ENCODE data around the gene MICA.
"Not testable (repeated sequence)": the region's sequence is repeated elsewhere in the genome, so short reads cannot be mapped to it uniquely, and the experiment has no call there.

MICA gene

DNA sequence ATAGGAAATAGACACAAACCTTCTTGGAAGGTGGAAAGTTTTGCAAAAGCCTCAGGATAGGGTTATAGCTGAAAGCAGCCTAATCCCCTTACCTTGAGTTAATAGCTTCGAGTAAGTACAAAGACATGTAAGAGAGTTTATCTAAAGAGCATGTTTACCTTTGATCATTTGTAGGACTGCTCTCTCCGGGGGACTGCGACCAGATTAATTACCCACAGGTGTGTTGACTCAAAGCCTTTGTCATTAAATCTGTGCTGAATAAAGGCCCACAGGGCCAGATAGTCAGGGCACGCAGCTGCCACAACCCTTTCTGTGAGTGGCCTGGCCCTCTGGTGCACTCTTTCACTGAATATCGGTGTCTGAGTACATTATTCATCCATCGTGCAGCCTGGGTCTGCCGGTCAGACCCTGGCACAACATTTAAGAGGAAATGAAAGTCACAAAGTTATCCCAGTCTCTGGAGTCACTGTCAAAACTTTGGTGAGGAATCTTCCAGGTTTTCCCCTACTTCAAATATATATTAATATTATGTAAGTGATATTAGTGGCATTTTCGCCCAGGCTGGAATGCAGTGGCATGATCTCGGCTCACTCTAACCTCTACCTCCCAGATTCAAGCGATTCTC, 5.4 kb upstream of the MICA start:
- no peak for DNase-seq
- CTCF ChIA-PET: interaction anchor here (0.7 to 11.2 kb wide), 9 partner anchors 9 to 200 kb away, joined by 3 to 77 read pairs (median 3); no protein-coding TSS in a partner anchor

DNA sequence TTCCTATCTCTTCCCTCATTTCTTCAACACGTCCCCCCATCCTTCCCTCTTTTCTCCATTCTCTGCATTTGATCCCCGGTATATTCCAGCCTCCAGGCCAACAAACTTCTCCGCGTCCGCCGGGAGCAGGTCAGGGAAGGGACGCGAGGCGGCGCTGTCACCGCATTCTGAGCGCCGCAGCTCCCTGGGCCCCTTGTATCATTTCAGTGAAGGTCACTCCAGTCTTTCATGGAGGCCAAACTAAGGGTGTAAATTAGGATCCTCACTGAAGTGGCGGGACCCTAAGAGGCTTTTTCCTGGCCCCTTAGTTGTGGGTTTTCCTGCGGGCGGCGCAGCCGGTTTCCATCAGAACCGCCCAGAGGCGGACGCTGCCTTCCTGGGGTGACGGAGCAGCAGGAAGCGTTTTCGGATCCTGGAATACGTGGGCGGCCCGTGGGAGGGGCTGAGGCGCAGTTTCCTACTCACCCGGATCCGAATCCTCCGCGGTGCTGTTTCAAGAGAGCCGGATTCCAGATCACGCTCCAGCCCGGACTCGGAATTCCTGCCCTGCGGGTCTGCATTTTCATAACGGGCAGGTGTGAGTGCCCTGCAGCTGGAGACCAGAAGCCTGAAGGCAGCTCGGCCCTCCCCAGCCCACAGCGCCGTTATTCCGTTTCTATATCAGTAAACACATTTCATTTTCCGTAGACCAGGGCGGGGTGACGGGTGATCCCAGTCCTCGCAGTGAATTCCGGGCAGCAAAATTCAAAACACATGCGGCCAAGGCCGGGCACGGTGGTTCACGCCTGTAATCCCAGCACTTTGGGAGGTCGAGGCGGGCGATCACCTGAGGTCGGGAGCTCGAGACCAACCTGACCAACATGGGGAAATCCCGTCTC, 3.6 kb upstream of the MICA start:
- ChIA-PET CTCF (interaction anchor here (1.0 to 11.2 kb wide), 9 partner anchors 13 to 284 kb away, joined by 3 to 77 read pairs (median 4); no protein-coding TSS in a partner anchor), POLR2A (interaction anchor here (0.9 to 1.0 kb wide), 2 partner anchors 13 to 42 kb away, joined by 3 to 5 read pairs; no protein-coding TSS in a partner anchor)
- peaks cover 0 to 6% (median 0%) of the 10 kb centered on the region in 4 experiments for H3K36me3 ChIP-seq (ENCODE audit: control insufficient read depth in 4 of 4, insufficient read depth in 4 of 4, low read length in 3 of 4)
- under 1% methylated on average over 48 of the region's 57 CpGs for WGBS (ENCODE audit: insufficient coverage)
- peak; percentile 78 to 84 (median 78) for DNase-seq
- no peaks in the 10 kb centered on the region for H3K9me3 ChIP-seq (ENCODE audit: control extremely low read depth in 1 of 5, control insufficient read depth in 4 of 5, insufficient read depth in 2 of 5, low read depth in 1 of 5, low read length in 4 of 5)
- peaks cover 7 to 49% (median 40%) of the 10 kb centered on the region in 4 experiments for H3K4me1 ChIP-seq (ENCODE audit: control extremely low read depth in 1 of 4, control insufficient read depth in 4 of 4, insufficient read depth in 4 of 4, low read length in 3 of 4)
- no peaks in the 10 kb centered on the region for H3K27me3 ChIP-seq (replicated peaks in 2 of 5; ENCODE audit: control insufficient read depth in 4 of 5, insufficient read depth in 5 of 5, low read length in 4 of 5)
- peak overlapping the region; percentile 84 to 95 (median 88) for H3K4me3 ChIP-seq (ENCODE audit: control insufficient read depth in 1 of 7, extremely low read depth in 1 of 7, insufficient read depth in 4 of 7, low read depth in 2 of 7, low read length in 6 of 7)
- peak overlapping the region; percentile 54 to 91 for H3K27ac ChIP-seq (ENCODE audit: insufficient read depth in 1 of 2, low read depth in 1 of 2, low read length in 2 of 2, poor library complexity in 1 of 2, severe bottlenecking in 2 of 2)

More for the DNA sequence above, 5.4 kb upstream of the MICA start:
- H3K27me3 ChIP-seq (replicated peaks in 2 of 5; ENCODE audit: control insufficient read depth in 4 of 5, insufficient read depth in 5 of 5, low read length in 4 of 5): no peaks in the 10 kb centered on the region
- H3K4me3 ChIP-seq (ENCODE audit: control insufficient read depth in 1 of 7, extremely low read depth in 1 of 7, insufficient read depth in 4 of 7, low read depth in 2 of 7, low read length in 6 of 7): no peak overlapping the region
- H3K9me3 ChIP-seq (ENCODE audit: control extremely low read depth in 1 of 5, control insufficient read depth in 4 of 5, insufficient read depth in 2 of 5, low read depth in 1 of 5, low read length in 4 of 5): no peaks in the 10 kb centered on the region
- peaks cover 7 to 36% (median 25%) of the 10 kb centered on the region in 4 experiments for H3K4me1 ChIP-seq (ENCODE audit: control extremely low read depth in 1 of 4, control insufficient read depth in 4 of 4, insufficient read depth in 4 of 4, low read length in 3 of 4)
- POLR2A ChIA-PET: no interaction called here
- 94% methylated on average over 9 of the region's 10 CpGs for WGBS (ENCODE audit: insufficient coverage)
- no peak overlapping the region for H3K27ac ChIP-seq (ENCODE audit: insufficient read depth in 1 of 2, low read depth in 1 of 2, low read length in 2 of 2, poor library complexity in 1 of 2, severe bottlenecking in 2 of 2)
- peaks cover 0 to 12% (median 0%) of the 10 kb centered on the region in 4 experiments for H3K36me3 ChIP-seq (ENCODE audit: control insufficient read depth in 4 of 4, insufficient read depth in 4 of 4, low read length in 3 of 4)

DNA sequence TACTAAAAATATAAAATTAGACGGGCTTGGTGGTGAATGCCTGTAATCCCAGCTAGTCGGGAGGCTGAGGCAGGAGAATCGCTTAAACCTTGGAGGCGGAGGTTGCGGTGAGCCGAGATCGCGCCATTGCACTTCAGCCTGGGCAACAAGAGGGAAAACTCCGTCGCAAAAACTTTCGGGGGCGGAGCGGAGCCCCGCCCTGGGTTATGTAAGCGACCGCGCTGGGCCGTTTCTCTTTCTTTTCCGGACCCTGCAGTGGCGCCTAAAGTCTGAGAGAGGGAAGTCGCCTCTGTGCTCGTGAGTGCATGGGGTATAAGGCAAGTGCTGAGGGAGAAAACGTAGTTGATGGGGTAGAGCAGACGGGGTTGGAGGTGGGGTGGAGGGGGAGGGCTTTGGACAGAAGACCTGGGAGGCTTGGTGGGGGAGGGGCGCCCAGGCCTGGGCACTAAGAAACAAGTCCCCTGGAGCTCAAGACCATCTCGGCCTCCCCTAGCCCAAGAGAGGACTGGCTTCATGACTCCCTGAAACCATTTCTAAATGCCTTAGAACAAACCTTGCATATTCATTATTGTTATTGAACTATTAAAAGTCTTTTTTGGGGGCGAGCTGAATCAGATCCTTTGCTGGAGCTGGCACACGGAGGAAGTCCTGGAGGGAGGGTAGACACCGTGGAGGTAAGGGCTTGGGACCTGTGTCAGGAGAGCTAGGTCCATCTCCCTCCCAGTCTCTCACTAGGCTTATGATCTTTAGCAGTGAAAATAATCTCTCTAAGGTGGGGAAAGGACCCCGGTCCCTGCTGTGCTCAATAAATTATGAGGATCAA, 2.7 kb upstream of the MICA start:
- H3K4me3 ChIP-seq (ENCODE audit: control insufficient read depth in 1 of 7, extremely low read depth in 1 of 7, insufficient read depth in 4 of 7, low read depth in 2 of 7, low read length in 6 of 7): peak overlapping the region; percentile 84 to 95 (median 88)
- peak; percentile 78 to 91 (median 86) for DNase-seq
- peaks cover 7 to 49% (median 40%) of the 10 kb centered on the region in 4 experiments for H3K4me1 ChIP-seq (ENCODE audit: control extremely low read depth in 1 of 4, control insufficient read depth in 4 of 4, insufficient read depth in 4 of 4, low read length in 3 of 4)
- no peaks in the 10 kb centered on the region for H3K27me3 ChIP-seq (replicated peaks in 2 of 5; ENCODE audit: control insufficient read depth in 4 of 5, insufficient read depth in 5 of 5, low read length in 4 of 5)
- CTCF ChIA-PET: interaction anchor here (1.2 to 11.2 kb wide), 7 partner anchors 12 to 43 kb away, joined by 3 to 77 read pairs (median 5); no protein-coding TSS in a partner anchor
- POLR2A ChIA-PET: interaction anchor here (0.9 kb wide), 1 partner anchor 12 kb away, joined by 3 read pairs; no protein-coding TSS in a partner anchor
- under 1% methylated on average over 20 of the region's 30 CpGs for WGBS (ENCODE audit: insufficient coverage)
- no peaks in the 10 kb centered on the region for H3K9me3 ChIP-seq (ENCODE audit: control extremely low read depth in 1 of 5, control insufficient read depth in 4 of 5, insufficient read depth in 2 of 5, low read depth in 1 of 5, low read length in 4 of 5)
- H3K27ac ChIP-seq (ENCODE audit: insufficient read depth in 1 of 2, low read depth in 1 of 2, low read length in 2 of 2, poor library complexity in 1 of 2, severe bottlenecking in 2 of 2): peak overlapping the region; percentile 58 to 91
- no peaks in the 10 kb centered on the region for H3K36me3 ChIP-seq (ENCODE audit: control insufficient read depth in 4 of 4, insufficient read depth in 4 of 4, low read length in 3 of 4)

DNA sequence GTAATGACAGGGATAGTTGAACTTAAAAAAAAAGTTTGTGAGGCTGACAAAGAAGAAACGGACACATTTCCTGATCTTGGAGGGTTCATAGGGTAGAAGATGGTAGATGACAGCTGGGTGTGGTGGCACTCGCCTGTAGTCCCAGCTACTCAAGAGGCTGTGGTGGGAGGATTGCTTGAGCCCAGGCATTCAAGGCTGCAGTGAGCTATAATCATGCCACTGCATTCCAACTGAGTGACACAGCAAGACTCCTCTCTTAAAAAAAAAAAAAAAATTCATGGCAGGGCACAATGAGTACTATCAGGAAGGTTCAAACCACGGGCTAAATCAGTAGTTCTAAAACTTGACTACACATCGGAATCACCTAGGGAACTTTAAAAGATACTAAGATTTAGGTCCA, 2.0 kb upstream of the MICA start:
- WGBS (ENCODE audit: insufficient coverage): 33% methylated on average over 4 of the region's 4 CpGs
- peak in 2 of 3 donors; percentile 17 to 36 for DNase-seq
- Histone ChIP-seq H3K4me3 (ENCODE audit: control insufficient read depth in 1 of 7, extremely low read depth in 1 of 7, insufficient read depth in 4 of 7, low read depth in 2 of 7, low read length in 6 of 7) (peak overlapping the region in 5 of 7 experiments; percentile 85 to 95 (median 93)), H3K36me3 (ENCODE audit: control insufficient read depth in 4 of 4, insufficient read depth in 4 of 4, low read length in 3 of 4) (no peaks in the 10 kb centered on the region), H3K27me3 (replicated peaks in 2 of 5; ENCODE audit: control insufficient read depth in 4 of 5, insufficient read depth in 5 of 5, low read length in 4 of 5) (no peaks in the 10 kb centered on the region), H3K27ac (ENCODE audit: insufficient read depth in 1 of 2, low read depth in 1 of 2, low read length in 2 of 2, poor library complexity in 1 of 2, severe bottlenecking in 2 of 2) (peak overlapping the region in 1 of 2 experiments; percentile 91), H3K9me3 (ENCODE audit: control extremely low read depth in 1 of 5, control insufficient read depth in 4 of 5, insufficient read depth in 2 of 5, low read depth in 1 of 5, low read length in 4 of 5) (no peaks in the 10 kb centered on the region), H3K4me1 (ENCODE audit: control extremely low read depth in 1 of 4, control insufficient read depth in 4 of 4, insufficient read depth in 4 of 4, low read length in 3 of 4) (peaks cover 7 to 49% (median 40%) of the 10 kb centered on the region in 4 experiments)
- ChIA-PET CTCF (interaction anchor here (1.2 to 11.2 kb wide), 7 partner anchors 14 to 42 kb away, joined by 3 to 77 read pairs (median 6); no protein-coding TSS in a partner anchor), POLR2A (no interaction called here)

DNA sequence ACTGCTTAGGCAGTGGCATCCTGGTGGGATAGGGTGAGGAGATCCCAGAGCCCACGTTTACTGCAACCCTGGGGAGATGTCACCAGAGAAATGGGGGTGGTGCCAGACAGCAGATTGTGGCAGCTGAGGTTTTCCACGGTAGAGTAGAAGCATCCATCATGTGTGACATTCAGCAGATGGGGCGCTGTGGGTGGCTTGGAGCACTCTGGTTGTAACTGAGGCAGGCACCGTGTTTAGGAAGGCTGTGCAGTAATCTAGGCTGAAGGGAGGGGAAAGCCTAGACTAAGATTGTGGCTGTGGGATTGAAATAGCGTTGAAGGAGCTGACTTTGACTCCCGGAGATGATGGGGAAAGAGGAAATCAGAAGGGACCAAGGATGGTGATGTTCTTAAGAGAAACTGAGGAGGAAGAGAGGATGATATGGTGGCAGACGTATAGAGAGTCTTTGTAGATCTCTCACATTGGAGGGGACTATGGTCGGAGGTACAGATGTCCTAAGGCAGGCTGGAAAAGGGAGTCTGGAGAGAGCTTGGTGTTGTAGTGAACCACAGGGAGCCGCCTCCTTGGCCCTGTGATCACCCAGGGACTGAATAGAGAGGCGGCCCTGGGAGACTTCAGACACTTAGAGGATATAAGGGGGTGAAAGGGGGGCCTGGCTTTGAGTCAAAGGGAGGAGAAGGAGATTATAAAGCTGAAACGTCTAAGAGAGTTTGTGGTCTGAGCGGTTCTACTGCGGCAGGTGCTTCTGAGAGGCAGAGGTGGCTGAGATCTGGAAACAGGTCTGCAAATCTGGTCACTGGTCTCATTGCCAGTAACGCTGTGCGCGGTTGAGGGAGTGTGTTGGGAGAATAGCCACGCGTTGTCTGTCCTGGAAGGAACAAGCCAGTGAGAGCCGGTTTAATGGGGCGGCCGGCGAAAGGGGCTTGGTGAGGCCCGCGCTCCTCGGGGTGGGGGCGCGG, 792 bp upstream of the MICA start:
- Histone ChIP-seq H3K9me3 (ENCODE audit: control extremely low read depth in 1 of 5, control insufficient read depth in 4 of 5, insufficient read depth in 2 of 5, low read depth in 1 of 5, low read length in 4 of 5) (no peaks in the 10 kb centered on the region), H3K36me3 (ENCODE audit: control insufficient read depth in 4 of 4, insufficient read depth in 4 of 4, low read length in 3 of 4) (no peaks in the 10 kb centered on the region), H3K27ac (ENCODE audit: insufficient read depth in 1 of 2, low read depth in 1 of 2, low read length in 2 of 2, poor library complexity in 1 of 2, severe bottlenecking in 2 of 2) (peak overlapping the region in 1 of 2 experiments; percentile 61), H3K4me1 (ENCODE audit: control extremely low read depth in 1 of 4, control insufficient read depth in 4 of 4, insufficient read depth in 4 of 4, low read length in 3 of 4) (peaks cover 7 to 46% (median 38%) of the 10 kb centered on the region in 4 experiments), H3K27me3 (replicated peaks in 2 of 5; ENCODE audit: control insufficient read depth in 4 of 5, insufficient read depth in 5 of 5, low read length in 4 of 5) (no peaks in the 10 kb centered on the region), H3K4me3 (ENCODE audit: control insufficient read depth in 1 of 7, extremely low read depth in 1 of 7, insufficient read depth in 4 of 7, low read depth in 2 of 7, low read length in 6 of 7) (peak overlapping the region; percentile 55 to 88 (median 75))
- POLR2A ChIA-PET: no interaction called here
- peak in 2 of 3 donors; percentile 42 to 59 for DNase-seq
- CTCF ChIA-PET: interaction anchor here (1.2 to 11.2 kb wide), 5 partner anchors 9 to 90 kb away, joined by 3 to 77 read pairs (median 6); no protein-coding TSS in a partner anchor
- 3% methylated on average over 26 of the region's 27 CpGs for WGBS (ENCODE audit: insufficient coverage)

DNA sequence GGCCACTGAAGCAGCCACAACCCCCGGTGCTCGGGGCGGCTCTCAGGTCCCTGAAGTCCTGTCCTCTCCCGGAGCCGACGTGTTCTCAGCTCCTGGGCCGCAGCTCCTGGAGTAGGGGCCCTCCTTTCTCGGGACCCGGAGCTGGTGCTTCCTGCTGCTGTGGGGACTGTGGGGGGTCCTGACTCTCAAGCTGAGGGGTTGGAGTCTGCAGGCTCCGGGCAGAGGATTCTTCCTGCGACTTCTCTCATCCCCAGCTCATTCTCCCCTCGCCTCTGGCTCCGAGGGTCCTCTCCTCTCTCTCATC, 618 bp downstream of the MICA start:
- 21% methylated on average over 10 of the region's 13 CpGs for WGBS (ENCODE audit: insufficient coverage)
- H3K27ac ChIP-seq (ENCODE audit: insufficient read depth in 1 of 2, low read depth in 1 of 2, low read length in 2 of 2, poor library complexity in 1 of 2, severe bottlenecking in 2 of 2): peak overlapping the region in 1 of 2 experiments; percentile 61
- DNase-seq; POLR2A ChIA-PET; H3K9me3 ChIP-seq (ENCODE audit: control extremely low read depth in 1 of 5, control insufficient read depth in 4 of 5, insufficient read depth in 2 of 5, low read depth in 1 of 5, low read length in 4 of 5); H3K27me3 ChIP-seq (replicated peaks in 2 of 5; ENCODE audit: control insufficient read depth in 4 of 5, insufficient read depth in 5 of 5, low read length in 4 of 5); H3K36me3 ChIP-seq (ENCODE audit: control insufficient read depth in 4 of 4, insufficient read depth in 4 of 4, low read length in 3 of 4): not testable (repeated sequence)
- peaks cover 7 to 42% (median 37%) of the 10 kb centered on the region in 4 experiments for H3K4me1 ChIP-seq (ENCODE audit: control extremely low read depth in 1 of 4, control insufficient read depth in 4 of 4, insufficient read depth in 4 of 4, low read length in 3 of 4)
- CTCF ChIA-PET: interaction anchor here (2.2 to 11.2 kb wide), 2 partner anchors 11 to 39 kb away, joined by 6 to 77 read pairs; no protein-coding TSS in a partner anchor
- H3K4me3 ChIP-seq (ENCODE audit: control insufficient read depth in 1 of 7, extremely low read depth in 1 of 7, insufficient read depth in 4 of 7, low read depth in 2 of 7, low read length in 6 of 7): peak overlapping the region; percentile 55 to 88 (median 75)

Measured in common myeloid progenitor, CD34-positive (primary cell).